Raji (cell line): ENCODE measurements around the gene HAVCR2.
A peak's percentile ranks its signal among the peaks of the same experiment; 100 is the strongest.

ENCODE experiments used
- POLR2A ChIP-seq: IDR thresholded peaks from 2 replicates; pipeline ENCODE4 v1.6.1; 2011; ENCODE audit warnings: low read depth, low read length, control low read depth; ENCODE audit not compliant: insufficient read depth

The HAVCR2 gene

DNA sequence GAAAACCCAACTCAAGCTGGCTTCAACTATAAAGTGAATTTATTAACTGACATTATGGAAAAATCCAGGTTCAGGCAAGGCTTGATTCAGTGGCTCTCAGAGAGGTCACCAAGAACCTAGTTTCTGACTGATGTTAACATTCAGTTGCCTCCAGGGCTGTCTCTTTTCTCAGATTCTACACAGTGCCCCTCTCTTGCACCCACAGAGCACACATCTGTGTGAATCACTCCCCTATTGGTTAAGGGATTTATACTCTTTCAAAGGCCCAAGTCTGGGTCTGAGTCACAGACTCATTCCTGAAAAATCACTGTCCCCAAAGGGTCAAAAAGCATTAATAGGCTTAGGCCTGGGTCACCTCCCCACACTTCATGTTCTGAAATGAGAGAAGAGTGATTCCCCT is 6.2 kb upstream of the HAVCR2 start:
- TF ChIP-seq POLR2A = no peak

DNA sequence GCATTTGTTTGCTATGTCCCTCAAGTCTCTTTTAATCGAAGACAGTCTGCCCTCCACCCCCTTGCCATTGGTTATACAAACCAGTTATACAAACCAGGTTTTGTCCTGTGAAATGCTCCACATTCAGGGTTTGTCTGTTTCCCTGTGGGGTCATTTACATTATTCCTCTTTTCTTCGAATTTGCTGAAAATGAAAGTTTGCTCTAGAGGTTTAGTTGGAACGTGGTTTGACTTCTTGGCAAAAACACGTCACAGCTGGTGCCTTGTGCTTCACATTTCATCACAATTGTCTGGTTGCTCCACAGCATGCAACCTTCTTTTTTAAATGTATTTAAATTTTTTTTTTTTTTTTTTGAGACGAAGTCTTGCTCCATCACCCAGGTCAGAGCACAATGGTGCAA is 4.2 kb upstream of the HAVCR2 start:
- no peak for TF ChIP-seq POLR2A

DNA sequence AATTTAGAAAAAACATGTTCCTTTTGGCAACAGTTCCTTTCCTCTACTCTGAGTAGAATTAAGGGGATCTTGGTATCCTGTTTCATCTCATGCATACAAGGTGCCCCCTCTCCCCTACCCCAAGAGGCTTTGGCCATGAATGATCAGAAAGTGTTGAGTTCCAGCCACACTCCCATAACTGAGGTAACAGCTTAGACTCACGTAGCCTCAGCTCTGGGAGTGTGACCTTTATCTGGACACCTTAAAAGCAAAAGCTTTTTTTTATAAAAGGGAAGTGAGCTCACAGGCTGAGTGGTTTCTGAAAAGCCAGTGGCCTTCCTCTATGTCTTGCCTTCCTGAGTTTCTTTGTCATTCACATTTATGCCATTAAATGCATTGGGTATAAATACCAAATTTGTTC is 900 bp upstream of the HAVCR2 start:
- peak; percentile 47; the same call in 1 of the 2 replicates for TF ChIP-seq POLR2A

DNA sequence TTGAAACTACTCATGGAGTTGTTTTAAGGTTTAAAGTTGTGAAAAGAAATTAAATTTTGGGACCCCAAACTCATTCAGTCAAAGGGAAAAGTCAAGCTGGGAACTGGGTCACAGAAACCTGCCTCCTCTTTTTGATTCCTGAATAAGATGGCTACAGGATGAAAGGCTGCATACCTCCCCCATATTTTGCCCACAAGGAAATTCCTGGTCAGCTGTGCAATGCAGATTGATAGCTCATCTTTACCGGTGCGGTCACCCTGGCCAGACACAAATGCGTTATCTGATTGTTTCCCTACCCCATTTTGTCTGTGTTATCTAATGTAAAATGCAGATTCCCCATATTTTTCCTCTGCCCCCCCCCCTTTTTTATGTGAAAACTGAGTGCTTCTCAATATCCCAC is 1.3 kb downstream of the HAVCR2 start:
- no peak for TF ChIP-seq POLR2A

DNA sequence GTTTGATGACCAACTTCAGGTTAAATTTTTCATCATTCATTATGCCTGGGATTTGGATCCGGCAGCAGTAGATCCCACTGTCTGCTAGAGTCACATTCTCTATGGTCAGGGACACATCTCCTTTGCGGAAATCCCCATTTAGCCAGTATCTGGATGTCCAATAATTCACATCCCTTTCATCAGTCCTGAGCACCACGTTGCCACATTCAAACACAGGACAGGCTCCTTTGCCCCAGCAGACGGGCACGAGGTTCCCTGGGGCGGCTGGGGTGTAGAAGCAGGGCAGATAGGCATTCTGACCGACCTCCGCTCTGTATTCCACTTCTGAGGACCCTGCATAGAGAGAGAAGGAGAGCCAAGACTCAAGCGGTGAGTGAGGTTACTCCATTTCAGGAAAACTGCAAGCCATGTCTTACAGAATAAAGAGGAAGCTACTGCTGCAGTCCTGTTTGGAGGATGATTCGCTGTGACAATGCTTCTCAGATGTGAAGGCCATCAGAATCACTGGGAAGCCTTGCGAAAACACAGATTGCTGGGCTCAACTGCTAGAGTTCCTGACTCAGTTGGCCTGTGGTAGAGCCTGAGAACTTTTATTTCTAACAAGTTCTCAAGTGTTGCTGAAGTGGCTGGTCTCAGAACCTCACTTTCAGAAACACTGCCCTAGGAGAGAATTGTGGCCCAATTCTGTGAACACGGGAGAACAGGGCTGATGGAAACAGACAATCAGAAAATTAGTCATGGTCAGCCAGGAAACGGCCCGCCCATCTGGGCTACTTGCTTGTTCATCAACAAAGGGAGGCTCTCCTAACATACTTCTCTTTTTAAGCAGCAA is 2.0 kb downstream of the HAVCR2 start:
- TF ChIP-seq POLR2A = no peak

DNA sequence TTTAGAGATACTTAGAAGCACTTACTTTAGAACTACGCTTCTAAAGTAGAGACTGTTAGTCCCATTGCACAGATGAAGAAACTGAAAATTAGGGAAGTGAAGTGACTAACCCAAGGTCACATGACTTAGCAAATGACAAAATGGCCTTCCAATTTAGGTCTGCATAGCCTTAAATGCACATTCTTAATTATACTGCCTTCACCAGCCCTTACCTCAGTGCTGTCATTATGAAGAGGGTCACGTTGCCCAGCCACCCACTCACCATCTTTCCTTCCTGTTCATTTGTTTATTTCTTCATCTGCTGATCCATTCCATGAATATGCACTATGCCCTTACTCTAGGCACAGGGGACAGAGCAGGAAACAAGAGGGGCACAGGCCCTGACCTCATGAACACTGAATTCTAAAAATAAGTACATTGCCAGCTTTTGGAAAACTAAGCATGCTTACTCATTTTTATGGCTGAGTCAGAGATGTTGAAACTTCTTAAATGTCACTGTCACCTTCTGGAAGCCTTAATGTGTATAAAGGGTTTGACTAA is 8.6 kb downstream of the HAVCR2 start:
- TF ChIP-seq POLR2A = no peak

DNA sequence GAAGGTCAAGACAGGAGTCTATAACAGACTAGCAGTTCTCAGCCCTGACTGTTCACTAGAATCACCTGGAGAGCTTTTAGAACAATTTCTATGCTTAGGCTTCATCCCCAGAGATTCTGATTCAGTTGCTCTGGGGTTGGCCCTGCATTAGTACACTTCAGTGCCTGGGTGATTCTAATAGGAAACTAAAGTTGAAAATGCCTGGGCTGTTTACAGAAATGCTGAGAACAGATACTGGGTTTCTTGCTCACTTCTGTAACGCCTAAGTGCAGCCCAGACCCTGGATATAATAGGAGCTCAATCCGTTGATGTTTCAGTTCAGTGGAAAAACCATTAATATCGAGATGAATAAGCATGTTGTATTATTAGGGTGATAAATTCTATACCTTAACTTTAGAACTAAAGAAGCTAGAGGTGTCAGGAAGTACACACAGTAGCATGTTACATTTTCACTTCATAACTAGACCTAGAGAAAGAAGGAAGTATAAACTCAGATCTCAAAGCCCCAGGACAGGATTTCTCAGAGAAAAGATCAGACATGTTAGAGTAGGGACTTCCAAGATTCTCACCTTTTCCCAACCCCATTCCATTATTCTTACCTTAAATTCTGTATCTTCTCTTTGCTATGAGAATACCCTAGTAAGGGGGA is 20.4 kb downstream of the HAVCR2 start:
- no peak for TF ChIP-seq POLR2A

DNA sequence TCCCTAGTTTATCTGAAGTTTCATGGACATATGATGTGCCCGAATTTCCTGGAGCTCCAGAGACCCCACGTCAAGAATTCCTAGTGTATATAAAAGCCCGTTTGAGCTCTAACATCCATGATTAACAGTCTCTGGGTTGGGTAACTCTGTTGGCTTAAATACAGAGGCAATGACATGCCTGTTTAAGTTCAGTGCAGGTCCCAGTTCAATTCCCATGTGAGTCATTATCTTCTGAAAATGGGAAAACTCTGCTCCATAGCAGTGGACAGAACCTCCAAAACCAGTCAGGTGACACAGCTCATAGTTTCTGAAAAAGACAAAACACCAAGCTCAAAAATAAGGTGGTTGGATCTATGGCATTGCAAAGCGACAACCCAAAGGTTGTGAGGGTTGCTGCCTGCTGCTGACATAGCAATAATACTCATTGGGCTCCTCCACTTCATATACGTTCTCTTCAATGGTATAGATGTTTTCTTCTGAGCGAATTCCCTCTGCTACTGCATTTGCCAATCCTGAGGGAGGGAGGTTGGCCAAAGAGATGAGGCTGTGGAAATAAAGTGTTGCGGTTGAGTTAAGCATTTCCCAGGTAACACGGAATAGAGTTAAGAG is 22.0 kb downstream of the HAVCR2 start:
- TF ChIP-seq POLR2A = no peak

DNA sequence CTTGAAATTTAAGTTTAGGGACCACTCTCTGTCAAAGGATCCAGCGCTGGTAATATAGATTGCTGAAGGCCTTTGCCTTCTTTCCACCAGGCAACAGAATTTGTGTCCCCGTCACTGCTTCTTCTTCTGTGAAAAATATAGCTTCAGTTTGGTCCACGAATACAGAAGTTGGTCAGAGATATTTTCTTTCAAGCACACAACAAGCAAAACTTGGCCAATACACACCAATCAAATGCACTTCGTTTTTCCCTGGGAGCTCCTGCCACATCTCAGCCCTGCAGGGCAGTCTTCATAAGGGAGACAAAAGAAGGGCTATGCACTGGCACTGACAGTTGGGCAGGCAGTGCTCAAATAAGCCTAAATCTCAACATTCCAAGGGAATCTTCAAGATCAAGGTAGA is 22.9 kb downstream of the HAVCR2 start:
- no peak for TF ChIP-seq POLR2A

DNA sequence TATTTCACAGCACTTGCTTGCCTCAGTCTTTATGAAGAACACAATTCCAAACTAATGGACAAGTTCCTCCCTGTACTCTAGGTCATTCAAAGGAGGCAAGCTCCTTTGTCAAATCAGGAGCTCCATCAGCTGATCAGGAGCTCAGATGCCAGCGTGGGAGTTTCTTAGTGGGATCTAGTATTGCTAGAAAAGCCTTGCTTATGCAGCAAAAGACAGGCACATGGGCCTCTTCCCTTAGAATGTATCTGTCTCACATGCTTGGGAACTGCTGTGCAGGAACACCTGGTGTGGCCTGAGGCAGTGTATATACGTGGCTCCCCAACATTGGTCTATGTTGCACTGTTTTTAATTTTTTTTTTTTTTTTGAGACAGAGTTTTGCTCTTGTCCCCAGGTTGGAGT is 28.6 kb downstream of the HAVCR2 start:
- no peak for TF ChIP-seq POLR2A

DNA sequence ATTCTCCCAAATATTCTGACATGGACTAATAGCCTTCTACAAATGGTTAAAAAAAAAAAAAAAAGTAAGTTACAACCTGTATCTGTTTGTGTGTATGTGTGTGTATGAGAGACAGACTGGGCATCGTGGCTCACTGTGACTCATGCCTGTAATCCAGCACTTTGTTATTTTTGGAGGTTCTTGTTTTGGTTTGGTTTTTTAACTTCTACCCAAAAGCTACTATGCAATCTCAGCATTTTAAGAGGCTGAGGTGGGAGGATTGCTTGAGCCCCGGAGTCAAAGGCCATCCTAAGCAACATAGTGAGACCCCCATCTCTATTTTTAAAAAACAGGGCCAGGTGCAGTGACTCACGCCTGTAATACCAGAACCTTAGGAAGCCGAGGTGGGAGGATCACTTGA is 32.3 kb downstream of the HAVCR2 start:
- no peak for TF ChIP-seq POLR2A

DNA sequence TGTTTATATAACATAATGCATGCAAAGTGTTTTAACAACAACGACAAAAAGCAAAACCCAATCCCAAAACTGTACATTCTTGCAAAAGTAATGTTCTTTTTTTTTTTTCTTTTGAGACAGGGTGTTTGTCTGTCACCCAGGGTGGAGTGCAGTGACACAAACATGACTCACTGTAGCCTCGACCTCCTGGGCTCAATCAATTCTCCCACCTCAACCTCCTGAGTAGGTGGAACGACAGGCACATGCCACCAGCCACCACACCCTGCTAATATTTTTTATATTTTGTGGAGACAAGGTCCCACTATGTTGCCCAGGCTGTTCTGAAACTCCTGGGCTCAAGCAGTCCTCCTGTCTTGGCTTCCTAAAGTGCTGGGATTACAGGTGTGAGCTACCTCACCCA is 36.3 kb downstream of the HAVCR2 start:
- no peak for TF ChIP-seq POLR2A

DNA sequence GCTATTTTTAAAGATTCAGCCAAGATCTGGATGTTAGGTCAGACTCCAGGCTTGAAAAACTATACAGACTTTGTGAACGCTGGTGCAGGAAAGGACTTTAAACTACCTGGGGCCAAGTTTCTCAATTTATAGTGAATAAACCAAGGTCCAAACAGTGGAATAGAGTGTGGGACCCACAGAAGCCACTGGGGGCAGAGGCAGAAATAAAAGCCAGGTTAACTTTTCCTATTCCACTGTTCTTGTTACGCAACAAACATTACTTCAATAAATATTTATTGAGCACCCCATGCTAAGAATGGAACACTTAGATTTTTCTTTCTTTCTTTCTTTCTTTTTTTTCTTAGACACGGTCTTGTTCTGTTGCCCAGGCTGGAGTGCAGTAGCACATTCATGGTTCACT is 38.9 kb downstream of the HAVCR2 start:
- no peak for TF ChIP-seq POLR2A

DNA sequence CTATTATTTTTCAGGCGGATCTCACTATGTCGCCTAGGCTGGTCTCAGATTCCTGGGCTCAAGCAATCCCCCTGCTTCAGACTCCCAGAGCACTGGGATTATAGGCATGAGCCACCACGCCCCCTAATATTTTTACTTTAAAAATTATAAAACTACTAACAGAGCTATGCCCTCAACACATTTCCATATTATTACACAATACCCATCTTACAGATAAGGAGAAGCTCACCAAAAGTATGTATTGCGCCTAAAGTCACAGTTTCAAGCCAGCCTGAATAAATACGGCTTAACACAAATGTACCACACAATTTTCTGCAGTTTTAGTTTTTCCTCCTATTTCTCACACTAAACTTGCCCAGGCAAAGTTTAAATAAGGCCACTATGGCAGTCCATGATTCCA is 40.1 kb downstream of the HAVCR2 start:
- no peak for TF ChIP-seq POLR2A

DNA sequence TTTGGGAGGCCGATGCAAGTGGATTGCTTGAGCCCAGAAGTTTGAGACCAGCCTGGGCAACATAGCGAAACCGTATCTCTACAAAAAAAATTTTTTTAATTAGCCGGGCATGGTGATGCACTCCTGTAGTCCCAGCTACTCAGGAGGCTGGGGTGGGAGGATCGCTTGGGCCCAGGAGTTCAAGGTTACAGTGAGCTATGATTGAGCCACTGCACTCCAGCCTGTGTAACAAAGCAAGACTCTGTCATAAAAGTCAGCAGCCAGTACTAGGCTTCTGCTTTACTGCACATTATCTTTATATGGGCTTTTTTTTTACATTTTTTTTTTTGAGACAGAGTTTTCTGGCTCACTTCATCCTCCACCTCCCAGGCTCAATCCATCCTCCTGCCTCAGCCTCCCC is 40.5 kb downstream of the HAVCR2 start:
- no peak for TF ChIP-seq POLR2A

DNA sequence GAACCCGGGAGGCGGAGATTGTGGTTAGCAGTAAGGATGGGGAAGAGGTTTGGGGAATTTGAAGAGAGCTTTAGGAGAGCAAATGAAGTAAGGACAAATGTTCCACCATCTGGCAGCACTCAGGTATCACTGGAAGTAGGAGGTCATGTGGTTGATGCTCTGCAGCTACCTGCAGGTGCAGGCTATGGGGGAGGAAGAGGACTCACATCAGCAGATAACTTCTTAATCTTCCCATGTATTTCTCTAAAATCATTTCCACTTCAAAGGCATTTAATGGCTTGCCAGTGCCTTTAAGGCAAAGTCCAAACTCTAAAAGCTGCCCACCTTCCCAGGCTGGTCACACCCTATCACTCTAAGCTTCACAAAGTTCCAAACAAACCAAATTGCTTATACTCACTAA is 41.8 kb downstream of the HAVCR2 start:
- TF ChIP-seq POLR2A = no peak
